ENCODE results near the gene CLCN6.

GRCh38 chr1:11804666-11805421 lies 1.1 kb upstream of the CLCN6 start:
- TF ChIP-seq CTCF (IDR thresholded peaks at IDR 0.05) (no peak), POLR2A (IDR thresholded peaks at IDR 0.05) (no peak)
